Stimulated activated CD4-positive, alpha-beta T cell treated with anti-CD3 and anti-CD28 coated beads, Interleukin-1b, Interleukin-23, amount 100 ng/mL, for 1 hour (primary cell): ENCODE data around the gene TMEM208.

Source experiments
- DNase-seq, 2 donors: peaks; one replicate each; pipeline ENCODE4 v3.0.0-alpha.2; 2020; ENCODE audit warnings: low read depth in 2 of 2

TMEM208 gene

DNA sequence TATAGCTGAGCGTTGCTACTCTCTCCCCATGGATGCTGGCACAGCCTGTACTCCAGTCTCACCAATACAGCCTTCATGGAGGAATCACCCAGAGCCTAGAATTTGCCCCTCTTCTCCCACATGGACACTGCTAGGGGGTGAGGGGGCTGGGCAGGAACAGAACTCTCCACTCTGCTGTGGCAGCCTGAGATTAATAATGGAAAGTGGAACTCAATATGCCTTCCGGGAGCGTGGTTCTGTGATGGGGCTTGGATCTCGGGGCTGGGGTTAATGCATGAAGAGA is 23.1 kb downstream of the TMEM208 start:
- DNase-seq, result no peak

DNA sequence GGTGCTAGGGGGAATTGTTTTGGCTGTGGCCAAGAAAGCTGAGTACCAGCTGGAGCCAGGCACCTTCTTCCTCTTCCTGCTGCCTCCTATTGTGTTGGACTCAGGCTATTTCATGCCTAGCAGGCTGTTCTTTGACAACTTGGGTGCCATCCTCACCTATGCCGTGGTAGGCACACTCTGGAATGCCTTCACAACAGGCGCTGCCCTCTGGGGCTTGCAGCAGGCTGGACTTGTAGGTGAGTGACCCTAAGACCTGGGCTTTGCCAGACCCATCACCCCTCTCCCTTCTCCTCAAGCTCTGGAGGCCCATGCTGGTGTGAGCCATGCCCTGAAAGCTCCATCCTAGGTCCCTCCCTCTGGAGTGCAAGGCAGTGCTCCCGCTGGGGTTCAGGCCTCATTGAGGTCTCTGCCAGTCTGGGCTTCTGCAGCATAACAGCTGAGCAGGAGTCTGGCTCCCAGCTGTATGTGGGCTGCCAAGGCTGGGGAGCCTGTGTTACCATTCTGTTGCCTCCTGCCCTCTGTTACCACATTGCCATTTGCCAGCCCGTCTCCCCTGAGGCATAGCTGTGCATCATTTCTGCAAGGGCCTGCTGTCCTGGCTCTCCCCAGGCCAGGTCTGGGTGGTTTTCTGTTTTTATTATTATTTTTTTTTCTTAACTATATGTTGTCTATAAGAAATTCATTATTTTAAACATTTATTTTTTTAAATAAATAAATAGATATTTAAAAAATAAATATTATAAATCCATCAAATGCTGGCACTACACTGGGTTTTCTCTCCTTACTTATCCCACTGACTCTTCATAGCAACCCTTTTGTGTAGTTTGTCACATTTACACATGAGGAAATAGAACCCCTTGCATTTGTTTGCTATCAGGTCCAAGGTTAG is 25.9 kb downstream of the TMEM208 start:
- no peak for DNase-seq

DNA sequence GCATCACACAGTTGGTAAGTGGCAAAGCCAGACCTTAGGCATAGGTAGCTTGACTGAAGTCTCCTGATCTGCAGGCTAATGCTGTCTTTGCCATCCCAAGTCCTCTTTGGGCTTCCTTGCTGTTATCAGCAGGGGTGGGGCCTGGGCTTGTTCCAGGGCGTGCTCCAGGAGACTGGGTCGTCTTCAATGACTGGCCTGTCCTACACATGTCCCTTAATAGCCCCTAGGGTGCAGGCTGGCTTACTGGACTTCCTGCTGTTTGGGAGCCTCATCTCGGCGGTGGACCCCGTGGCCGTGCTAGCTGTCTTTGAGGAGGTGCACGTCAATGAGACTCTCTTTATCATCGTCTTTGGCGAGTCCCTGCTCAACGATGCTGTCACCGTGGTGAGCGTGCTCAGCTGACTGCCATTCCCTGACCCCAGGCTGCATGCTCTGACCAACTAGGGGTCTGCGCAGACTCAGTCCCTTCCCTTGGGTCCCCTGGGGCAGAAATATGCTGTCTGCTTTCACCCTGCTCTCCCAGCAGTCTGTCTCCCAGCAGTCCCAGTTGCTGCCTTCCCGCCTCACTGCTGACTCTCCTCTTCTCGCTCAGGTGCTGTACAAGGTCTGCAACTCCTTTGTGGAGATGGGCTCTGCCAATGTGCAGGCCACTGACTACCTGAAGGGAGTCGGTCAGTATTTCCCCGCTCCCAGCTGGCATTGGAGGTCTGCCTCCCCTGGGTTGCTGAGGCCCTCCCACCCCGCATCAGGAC is 28.0 kb downstream of the TMEM208 start:
- no peak for DNase-seq

DNA sequence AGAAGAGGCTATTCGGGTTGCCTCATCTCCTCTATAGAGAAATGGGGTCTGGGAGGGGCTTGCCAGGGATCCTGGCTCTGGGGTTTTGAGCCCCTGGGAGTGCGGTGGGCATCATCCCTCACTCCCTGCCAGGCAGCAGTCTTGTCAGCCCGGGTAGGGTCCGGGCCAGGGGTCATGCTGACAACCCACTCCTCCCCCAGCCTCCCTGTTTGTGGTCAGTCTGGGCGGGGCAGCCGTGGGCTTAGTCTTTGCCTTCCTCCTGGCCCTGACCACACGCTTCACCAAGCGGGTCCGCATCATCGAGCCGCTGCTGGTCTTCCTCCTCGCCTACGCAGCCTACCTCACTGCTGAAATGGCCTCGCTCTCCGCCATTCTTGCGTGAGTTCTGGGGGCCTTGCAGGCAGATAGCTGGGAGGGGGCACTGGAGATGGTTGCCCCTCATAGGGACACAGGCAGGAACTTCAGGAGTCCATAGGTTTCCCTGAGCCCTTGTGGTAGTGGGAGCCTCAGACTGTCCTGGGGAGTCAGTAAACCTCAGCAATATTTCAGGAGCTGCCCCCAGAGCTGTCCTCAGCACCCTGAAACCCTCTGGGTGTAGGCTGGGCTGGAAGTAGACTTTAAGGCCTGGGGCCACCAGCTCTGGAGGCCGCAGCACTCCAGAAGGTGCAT is 28.8 kb downstream of the TMEM208 start:
- no peak for DNase-seq

DNA sequence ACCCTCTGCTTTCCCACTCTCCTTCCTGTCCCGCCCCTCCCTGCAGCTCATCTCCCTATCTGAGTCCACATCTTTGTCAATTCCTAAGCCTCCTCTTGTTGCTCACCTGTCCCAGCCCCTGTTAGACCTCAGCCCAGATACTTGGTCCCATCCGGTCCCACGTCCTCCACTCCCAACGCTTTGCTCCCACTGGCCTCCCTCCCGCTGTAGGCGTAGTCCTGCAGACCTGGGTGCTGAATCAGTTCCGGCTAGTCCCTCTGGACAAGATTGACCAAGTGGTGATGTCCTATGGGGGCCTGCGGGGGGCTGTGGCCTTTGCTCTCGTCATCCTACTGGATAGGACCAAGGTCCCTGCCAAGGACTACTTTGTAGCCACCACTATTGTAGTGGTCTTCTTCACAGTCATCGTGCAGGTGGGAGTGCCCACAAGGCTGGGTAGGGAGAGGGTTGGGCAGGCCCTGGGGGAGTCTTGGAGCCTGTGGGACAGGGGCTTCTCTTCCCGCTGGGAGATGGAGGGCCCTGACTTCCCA is 29.8 kb downstream of the TMEM208 start:
- DNase-seq, result no peak

DNA sequence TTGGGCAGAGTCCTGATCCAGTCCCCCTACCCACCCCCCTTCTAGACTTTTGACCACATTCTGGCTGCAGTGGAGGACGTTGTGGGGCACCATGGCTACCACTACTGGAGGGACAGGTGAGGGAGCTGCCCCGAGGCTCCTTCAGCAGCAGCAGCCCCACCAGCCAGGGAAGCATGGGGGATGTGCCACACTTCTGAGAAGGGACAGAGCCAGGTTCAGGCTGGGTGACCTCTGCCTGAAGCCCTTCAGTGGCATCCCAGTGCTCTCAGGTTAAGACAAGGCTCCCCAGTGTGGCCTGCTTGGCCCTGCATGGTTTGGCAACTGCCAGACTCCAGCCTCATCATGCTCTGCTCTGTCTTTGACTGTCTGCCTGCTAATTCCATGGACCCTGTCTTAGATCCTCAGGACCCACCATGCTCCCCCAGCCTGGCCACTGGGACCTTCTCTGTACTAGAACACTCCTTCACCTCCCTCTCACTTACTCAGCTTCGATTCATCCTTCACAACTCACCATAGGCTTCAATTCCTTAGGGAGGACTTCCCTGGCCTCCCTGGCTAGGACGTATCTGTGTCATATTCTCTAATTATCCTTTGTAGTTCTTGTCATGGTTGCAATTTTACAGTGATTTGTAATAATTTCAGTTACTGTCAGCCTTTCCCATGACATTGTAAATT is 30.7 kb downstream of the TMEM208 start:
- no peak for DNase-seq

DNA sequence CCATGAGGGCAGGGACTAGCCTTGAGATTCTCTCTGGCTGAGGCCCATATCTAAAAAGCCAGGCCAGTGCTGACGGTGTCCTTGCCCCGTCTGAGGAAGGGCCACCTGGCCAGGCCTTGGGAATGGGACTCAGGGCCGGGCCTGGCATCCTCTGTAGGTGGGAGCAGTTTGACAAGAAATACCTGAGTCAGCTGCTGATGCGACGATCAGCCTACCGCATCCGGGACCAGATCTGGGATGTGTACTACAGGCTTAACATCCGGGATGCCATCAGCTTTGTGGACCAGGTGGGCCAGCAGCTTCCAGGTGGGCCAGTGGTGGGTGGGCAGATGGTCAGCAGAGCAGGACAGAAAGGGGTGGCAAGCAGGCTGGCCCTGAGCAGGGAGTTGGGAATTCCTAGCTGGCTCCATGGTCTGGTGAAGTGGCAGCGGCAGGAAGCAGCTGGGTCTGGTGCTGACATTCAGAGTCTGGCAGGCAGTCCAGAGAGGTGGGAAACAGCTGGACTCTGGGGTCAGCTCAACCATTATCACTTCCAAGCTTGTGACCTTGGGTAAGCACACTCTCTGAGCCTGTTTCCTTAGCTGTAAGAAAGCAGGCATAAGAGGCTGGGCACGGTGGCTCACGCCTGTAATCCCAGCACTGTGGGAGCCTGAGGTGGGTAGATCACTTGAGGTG is 31.4 kb downstream of the TMEM208 start:
- DNase-seq, result no peak

DNA sequence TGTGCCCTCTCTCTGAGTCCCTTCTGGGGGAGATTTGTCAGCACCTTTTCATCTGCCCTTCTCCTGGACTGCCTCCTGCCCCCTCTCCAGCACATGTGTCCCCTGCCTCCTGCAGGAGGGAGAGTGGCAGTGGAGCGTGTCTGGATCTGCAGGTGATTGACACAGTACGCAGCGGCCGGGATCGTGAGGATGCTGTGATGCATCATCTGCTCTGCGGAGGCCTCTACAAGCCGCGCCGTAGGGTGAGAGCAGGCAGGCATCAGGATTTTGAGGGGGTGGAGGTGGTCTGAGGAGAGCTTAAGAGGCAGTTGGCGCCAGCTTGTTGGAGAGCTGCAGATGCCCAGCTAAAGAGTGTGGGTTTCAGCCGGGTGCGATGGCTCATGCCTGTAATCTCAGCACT is 32.8 kb downstream of the TMEM208 start:
- no peak for DNase-seq

DNA sequence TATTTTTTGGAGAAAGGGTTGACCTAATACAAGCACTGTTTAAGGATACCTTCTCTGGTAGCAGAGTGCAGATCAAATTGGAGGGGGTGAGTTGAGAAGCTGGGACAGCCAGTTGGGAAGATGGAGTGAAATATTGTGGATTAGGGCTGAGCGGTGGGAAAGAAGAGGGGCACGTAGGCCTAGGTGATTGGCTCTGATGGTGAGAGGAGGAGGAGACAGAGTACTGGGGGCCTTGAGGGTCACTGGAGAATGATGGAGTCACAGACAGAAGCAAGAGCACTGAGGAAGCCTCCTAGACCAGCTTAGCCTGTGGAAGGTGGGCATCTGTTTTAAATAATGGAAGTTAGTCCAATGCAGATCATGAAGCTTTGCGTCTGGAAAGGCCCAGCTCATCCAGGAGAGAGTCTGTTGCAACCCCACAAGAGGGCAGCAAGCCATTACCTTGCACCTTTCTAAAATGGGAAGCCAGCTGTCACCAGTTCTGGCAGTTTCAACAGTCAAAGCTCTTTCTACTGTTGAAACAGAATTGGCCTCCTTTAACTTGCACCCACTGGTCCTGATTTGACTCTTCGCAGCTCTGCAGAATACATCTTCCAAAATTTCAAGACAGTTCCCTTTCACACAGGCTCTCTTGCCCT is 33.6 kb downstream of the TMEM208 start:
- DNase-seq, result no peak

DNA sequence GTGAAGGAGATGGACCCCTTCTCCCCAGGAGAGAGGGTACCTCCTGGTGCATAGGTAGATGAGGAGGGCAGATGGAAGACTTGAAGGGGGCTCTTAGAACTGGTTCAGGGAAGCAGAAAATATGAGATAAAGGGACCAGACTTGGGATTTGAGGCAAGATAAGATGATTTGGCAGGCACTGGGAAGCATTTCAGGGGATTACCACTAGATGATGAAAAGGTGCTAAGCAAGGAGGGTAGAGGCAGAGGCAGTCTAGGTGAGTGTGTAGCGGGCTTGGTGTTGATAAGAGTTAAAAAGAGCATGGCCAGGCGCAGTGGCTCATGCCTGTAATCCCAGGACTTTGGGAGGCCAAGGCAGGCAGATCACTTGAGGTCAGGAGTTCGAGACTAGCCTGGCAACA is 36.3 kb downstream of the TMEM208 start:
- DNase-seq, result no peak

DNA sequence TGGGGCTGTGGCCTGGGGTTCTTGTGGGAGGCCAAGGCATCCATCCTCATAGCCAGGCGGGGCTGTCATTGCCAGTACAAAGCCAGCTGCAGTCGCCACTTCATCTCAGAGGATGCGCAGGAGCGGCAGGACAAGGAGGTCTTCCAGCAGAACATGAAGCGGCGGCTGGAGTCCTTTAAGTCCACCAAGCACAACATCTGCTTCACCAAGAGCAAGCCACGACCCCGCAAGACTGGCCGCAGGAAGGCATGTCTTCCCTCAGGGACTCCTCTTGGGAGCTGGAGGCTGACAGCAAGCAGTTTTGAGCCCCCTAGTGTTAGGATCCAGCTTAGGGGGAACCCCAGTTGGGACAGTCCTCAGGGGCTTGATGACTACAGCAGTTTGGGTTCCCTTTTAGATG is 37.3 kb downstream of the TMEM208 start:
- no peak for DNase-seq

DNA sequence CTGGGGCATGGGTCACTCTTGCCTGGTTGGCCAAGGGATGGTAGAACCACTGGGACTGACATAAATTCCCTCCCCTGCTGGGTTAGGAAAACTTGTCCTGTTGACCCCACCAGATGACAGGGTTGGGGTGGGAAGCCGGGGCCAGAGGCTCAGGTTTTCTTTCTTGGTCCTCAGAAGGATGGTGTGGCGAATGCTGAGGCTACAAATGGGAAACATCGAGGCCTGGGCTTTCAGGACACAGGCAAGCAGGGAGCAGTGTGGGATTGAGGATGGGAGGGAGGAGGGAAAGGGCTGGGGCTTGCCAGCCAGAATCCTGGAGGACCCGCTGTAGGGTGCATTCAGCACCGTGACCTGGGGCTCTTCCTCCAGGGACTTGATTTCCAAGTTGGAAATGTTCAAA is 37.9 kb downstream of the TMEM208 start:
- no peak for DNase-seq

DNA sequence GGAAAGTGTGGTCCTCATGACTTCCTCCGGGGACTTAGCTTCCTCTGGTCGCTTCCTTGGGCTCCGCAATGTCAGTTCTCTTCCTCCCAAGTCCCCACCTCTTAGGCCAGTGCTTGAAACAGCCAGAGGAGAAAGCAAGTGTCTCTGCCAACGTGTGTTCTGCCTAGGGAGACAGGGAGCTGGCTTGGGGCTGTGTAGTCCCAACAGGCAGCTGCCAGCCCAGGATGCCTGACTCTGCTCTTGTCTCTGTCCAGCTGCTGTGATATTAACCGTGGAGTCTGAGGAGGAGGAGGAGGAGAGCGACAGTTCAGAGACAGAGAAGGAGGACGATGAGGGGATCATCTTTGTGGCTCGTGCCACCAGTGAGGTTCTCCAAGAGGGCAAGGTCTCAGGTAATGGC is 38.9 kb downstream of the TMEM208 start:
- DNase-seq, result no peak

DNA sequence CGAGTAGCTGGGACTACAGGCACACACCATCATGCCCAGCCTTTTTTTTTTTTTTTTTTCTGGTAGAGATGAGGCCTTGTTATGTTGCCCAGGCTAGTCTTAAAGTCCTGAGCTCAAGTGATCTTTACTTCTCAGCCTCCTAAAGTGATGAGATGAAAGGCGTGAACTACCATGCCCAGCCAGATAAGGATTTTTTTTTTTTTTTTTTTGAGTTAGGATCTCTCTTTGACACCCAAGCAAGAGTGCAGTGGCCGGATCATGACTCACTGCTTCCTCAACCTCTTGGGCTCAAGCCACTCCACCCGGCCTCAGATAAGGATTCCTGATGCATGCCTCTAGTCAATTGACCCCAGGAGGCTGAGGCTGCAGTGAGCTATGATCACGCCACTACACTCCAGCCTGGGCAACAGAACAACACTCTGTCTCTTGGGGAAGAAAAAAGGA is 41.2 kb downstream of the TMEM208 start:
- DNase-seq, result no peak

DNA sequence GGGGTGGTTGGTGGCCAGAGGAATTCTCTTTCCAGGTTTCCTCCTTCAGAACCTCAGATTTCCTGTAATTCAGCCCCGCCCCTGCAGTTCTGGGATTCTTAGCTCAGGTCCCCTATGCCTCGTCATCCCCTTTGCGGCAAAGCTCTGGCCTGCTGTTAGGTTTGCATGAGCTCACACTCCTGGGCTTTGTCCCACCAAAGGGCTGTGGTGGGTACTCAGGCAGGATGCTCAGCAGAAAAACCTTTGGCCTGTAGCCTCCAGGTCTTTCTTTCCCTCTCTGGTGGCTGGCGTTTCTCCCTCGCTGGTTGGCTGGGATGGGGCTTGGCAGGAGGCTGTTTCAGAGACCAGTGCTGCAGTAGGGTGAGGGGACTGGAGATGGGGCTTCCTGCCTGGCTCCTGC is 42.8 kb downstream of the TMEM208 start:
- DNase-seq, result no peak

DNA sequence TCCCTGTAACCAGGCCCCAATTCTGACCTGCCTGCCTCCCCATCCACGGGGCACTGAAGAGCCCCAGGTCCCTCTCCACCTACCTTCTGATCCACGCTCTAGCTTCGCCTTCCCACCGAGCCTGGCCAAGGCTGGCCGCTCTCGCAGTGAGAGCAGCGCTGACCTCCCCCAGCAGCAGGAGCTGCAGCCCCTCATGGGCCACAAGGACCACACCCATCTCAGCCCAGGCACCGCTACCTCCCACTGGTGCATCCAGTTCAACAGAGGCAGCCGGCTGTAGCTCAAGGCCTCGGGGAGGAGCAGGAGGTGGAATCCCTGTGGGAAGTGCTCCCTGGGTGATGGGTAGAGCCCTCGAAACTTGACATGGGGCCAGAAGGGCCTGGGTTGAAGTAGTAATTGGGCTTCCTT is 44.0 kb downstream of the TMEM208 start:
- no peak for DNase-seq

DNA sequence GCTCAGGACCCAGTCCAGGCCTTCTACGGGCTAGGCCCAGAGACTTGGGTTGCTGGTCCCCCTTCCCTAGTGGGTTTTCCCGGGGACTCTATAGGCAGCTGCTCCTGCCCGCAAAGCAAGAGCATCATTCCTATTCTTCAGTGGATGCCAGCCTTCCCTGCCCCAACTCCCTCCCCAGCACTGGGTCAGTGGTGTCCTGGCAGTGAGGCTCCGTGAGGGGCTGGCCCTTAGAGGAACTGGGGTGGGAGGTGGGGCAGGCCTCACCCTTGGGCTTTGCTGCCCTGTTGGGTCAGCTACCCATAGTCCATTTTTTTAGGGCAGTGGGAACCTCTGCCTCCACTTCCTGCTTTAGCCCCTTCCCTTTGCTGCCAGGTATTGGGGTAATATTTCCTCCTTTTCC is 44.5 kb downstream of the TMEM208 start:
- DNase-seq, result no peak

DNA sequence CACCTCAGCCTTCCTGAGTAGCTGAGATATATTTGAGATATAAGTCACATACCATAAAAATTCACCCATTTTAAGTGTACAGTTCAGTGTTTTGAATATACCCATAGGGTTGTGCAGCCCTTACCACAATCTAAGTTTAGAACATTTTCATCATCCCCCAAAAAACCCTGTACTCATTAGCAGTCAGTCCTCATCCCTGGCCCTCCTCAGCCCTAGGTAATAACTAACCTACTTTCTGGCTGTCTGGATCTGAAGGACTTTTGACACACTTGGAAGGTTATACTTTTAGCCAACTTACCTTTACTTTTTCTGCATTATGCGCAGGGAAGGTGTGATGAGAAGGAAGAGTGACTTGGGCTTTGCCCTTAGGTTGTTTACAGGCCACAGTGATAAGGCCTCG is 48.4 kb downstream of the TMEM208 start:
- DNase-seq, result no peak

DNA sequence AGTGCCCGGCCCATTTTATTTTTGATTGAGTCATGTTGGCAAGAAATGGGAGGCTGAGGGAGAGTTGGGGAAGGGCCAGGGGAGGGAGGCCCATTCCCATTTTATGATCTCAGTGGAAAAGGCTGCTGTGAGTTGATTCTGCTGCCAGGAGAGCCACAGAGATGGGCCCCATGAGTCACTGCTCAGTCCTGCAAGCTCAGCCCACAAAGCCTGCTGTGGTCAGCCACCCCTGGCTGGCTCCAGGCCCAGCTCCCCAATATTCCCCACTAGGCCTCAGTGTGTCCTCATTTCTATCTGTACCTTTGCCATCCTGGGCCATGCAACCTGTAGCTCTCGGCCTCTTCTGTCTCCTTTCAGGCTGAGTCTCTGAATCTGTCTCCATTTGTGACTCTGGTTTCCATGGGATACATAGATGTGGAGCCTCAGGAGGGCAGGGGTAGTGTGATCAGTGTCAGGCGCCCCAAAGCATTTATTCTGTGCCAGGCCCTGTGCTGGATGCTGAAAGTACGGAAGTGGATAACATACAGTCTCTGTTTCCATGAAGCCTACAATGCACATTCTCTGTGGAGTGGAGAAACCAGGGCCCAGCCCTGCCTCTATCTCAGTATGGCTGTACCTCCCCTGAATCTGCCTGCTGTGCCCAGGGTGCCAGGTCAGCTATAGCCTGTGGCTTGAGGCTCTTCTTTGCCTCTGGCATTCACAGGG is 50.5 kb downstream of the TMEM208 start:
- no peak for DNase-seq
